NOMO-1 treated with DMSO at 0.1 percent for 48 hours (cell line): ENCODE measurements around the gene UST.
"Not testable (repeated sequence)": the region's sequence is repeated elsewhere in the genome, so short reads cannot be mapped to it uniquely, and the experiment has no call there.

Experiments
- DNase-seq: peaks from one replicate; lab custom pipeline; 2025; ENCODE audit not compliant: unreplicated experiment; lab: John Stamatoyannopoulos, UW

Gene UST

GRCh38 chr6:148968771-148969602, 222.2 kb downstream of the UST start:
- DNase-seq, result no peak

GRCh38 chr6:148969603-148970061, 222.8 kb downstream of the UST start:
- no peak for DNase-seq

GRCh38 chr6:148971031-148971927, 224.4 kb downstream of the UST start:
- DNase-seq, result no peak

GRCh38 chr6:148972481-148972880, 225.7 kb downstream of the UST start:
- DNase-seq, result no peak

- no peak for DNase-seq
These were observed 226.8 kb downstream of the UST start for GRCh38 chr6:148973538-148974208.

GRCh38 chr6:148974351-148974750, 227.5 kb downstream of the UST start:
- peak; percentile 11 for DNase-seq

GRCh38 chr6:148978298-148978697, 231.5 kb downstream of the UST start:
- not testable (repeated sequence) for DNase-seq

- no peak for DNase-seq
These were observed 232.4 kb downstream of the UST start for GRCh38 chr6:148979014-148979901.

- DNase-seq, result no peak
These were observed 233.4 kb downstream of the UST start for GRCh38 chr6:148980234-148980633.

GRCh38 chr6:148981515-148981914, 234.7 kb downstream of the UST start:
- no peak for DNase-seq

GRCh38 chr6:148983101-148983761, 236.4 kb downstream of the UST start:
- no peak for DNase-seq

- DNase-seq, result no peak
These were observed 237.1 kb downstream of the UST start for GRCh38 chr6:148983966-148984365.

GRCh38 chr6:148984531-148985056, 237.8 kb downstream of the UST start:
- DNase-seq, result no peak

- no peak for DNase-seq
These were observed 238.7 kb downstream of the UST start for GRCh38 chr6:148985499-148985898.

- no peak for DNase-seq
These were observed 239.8 kb downstream of the UST start for GRCh38 chr6:148986608-148987007.

- no peak for DNase-seq
These were observed 241.2 kb downstream of the UST start for GRCh38 chr6:148987982-148988381.

GRCh38 chr6:148989585-148989984, 242.8 kb downstream of the UST start:
- peak; percentile 44 for DNase-seq

GRCh38 chr6:148990403-148990802, 243.6 kb downstream of the UST start:
- DNase-seq, result no peak

GRCh38 chr6:148996815-148997214, 250.0 kb downstream of the UST start:
- DNase-seq, result no peak

- DNase-seq, result no peak
These were observed 251.0 kb downstream of the UST start for GRCh38 chr6:148997865-148998264.
